NT2/D1 (cell line): ENCODE measurements around the gene LRRC4C.

Experiments used
- DNase-seq: peaks from one replicate; pipeline ENCODE4 v3.0.0-alpha.2; 2011; ENCODE audit warnings: low read depth, low spot score
- H3K27me3 ChIP-seq: 2 replicates; pipeline ENCODE4 v1.6.0; 2011; ENCODE audit warnings: mild to moderate bottlenecking; ENCODE audit not compliant: insufficient read length, insufficient read depth
- H3K36me3 ChIP-seq: 2 replicates; pipeline ENCODE4 v1.6.1; 2011; ENCODE audit warnings: mild to moderate bottlenecking, low read length, mixed read lengths; ENCODE audit not compliant: insufficient read depth, insufficient read length
- H3K4me1 ChIP-seq: 2 replicates; pipeline ENCODE4 v1.5.1; 2011; ENCODE audit not compliant: insufficient read depth, insufficient read length
- H3K4me3 ChIP-seq: 2 replicates; pipeline ENCODE4 v1.5.1; 2011; ENCODE audit warnings: low read depth; ENCODE audit not compliant: insufficient read length
- H3K9ac ChIP-seq: 2 replicates; pipeline ENCODE4 v1.6.0; 2011; ENCODE audit warnings: low read depth; ENCODE audit not compliant: insufficient read length
- H3K9me3 ChIP-seq: 2 replicates; pipeline ENCODE4 v1.5.1; 2011; ENCODE audit warnings: mild to moderate bottlenecking, low read length; ENCODE audit not compliant: insufficient read depth
- SUZ12 ChIP-seq: IDR thresholded peaks from 2 replicates; pipeline ENCODE4 v1.6.1; 2011; ENCODE audit not compliant: insufficient read length, insufficient read depth; ENCODE audit errors: extremely low read depth
- YY1 ChIP-seq: IDR thresholded peaks from 2 replicates; pipeline ENCODE4 v1.6.1; 2011; ENCODE audit not compliant: insufficient read length, insufficient read depth
- ZNF274 ChIP-seq: IDR thresholded peaks from 2 replicates; pipeline ENCODE4 v1.6.1; 2011; ENCODE audit warnings: mild to moderate bottlenecking, low read depth, low read length

The LRRC4C gene

DNA sequence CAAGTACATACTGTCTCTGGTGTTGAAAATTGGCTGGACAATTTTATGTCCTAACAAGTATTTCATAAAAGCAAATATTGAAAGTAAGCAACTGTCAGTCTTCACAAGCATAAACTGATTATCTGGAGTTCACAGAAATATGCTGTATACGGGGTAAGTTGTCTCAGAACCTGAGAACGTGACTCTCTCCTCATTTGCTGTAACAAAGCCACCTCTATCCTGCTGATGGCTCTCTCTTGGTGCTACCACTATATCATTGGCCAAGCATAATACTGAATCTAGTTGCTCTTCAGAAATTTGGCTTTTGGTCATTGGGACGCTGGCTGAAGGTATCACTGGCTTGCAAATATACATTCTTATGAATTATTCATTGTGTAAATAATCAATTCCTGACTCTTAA, 1078.0 kb downstream of the LRRC4C start:
- Histone ChIP-seq H3K9ac (no peak overlapping the region), H3K36me3 (no peaks in the 10 kb centered on the region), H3K4me1 (no peaks in the 10 kb centered on the region), H3K27me3 (no peaks in the 10 kb centered on the region), H3K4me3 (no peak overlapping the region), H3K9me3 (no peaks in the 10 kb centered on the region)
- TF ChIP-seq ZNF274, result no peak
- no peak for DNase-seq

- Histone ChIP-seq H3K9me3 (no peaks in the 10 kb centered on the region), H3K4me1 (no peaks in the 10 kb centered on the region), H3K9ac (no peak overlapping the region), H3K27me3 (no peaks in the 10 kb centered on the region), H3K4me3 (no peak overlapping the region), H3K36me3 (no peaks in the 10 kb centered on the region)
- DNase-seq, result no peak
- TF ChIP-seq YY1, result no peak
- TF ChIP-seq ZNF274, result no peak
These were observed 1078.6 kb downstream of the LRRC4C start for GRCh38 chr11:40380835-40381234.

DNA sequence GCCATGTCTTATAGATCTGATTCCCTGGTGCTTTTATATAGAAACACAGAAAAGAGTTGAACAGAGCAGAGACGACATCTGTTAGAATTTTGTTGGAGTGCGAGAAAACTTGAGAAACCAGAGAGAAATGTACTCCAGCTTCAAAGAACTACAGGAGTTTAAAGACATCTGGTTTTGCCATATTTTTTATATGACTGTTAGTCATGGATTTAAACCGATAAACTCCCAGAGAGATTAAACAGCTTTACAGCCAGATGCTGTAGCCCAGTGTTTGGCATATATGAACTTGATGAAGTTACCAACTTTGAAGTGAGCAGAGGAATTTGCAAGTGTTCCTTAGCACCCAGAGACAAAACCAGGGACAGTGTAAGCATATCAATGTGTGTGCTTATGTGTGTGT, 1083.1 kb downstream of the LRRC4C start:
- H3K9me3 ChIP-seq, result no peaks in the 10 kb centered on the region
- H3K36me3 ChIP-seq, result no peaks in the 10 kb centered on the region
- no peak for DNase-seq
- no peak for TF ChIP-seq YY1
- TF ChIP-seq SUZ12, result no peak
- no peak overlapping the region for H3K4me3 ChIP-seq
- H3K4me1 ChIP-seq, result no peaks in the 10 kb centered on the region
- no peaks in the 10 kb centered on the region for H3K27me3 ChIP-seq
- H3K9ac ChIP-seq, result no peak overlapping the region

GRCh38 chr11:40370821-40371616, 1088.4 kb downstream of the LRRC4C start:
- Histone ChIP-seq H3K4me3 (no peak overlapping the region), H3K4me1 (no peaks in the 10 kb centered on the region), H3K9ac (no peak overlapping the region), H3K9me3 (no peaks in the 10 kb centered on the region), H3K36me3 (no peaks in the 10 kb centered on the region), H3K27me3 (no peaks in the 10 kb centered on the region)
- no peak for TF ChIP-seq ZNF274
- no peak for TF ChIP-seq YY1
- TF ChIP-seq SUZ12, result no peak
- no peak for DNase-seq

- no peak for DNase-seq
- Histone ChIP-seq H3K9me3 (no peaks in the 10 kb centered on the region), H3K4me1 (no peaks in the 10 kb centered on the region), H3K36me3 (no peaks in the 10 kb centered on the region), H3K9ac (no peak overlapping the region), H3K27me3 (no peaks in the 10 kb centered on the region), H3K4me3 (no peak overlapping the region)
- TF ChIP-seq YY1, result no peak
These were observed 1099.2 kb downstream of the LRRC4C start for GRCh38 chr11:40360206-40360798.

DNA sequence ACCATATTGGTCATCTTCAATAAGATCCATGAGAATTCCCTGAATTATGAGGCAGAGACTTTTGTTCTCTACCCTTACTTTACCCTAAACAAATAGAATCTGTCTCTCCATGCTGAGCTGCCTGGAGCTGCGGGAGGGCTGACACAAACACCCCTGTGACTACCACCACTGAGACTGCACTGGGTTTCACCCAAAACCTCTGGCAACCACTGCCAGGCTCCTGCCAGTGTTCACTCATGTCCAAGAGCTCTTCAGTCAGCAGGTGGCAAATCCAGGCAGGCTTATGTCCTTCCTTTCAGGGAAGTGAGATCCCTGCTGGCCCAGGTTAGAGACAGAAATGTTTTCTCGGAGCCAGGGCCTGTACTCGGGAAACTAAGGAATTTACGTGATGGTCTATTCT, 1105.3 kb downstream of the LRRC4C start:
- H3K9ac ChIP-seq, result no peak overlapping the region
- no peak overlapping the region for H3K4me3 ChIP-seq
- DNase-seq, result no peak
- H3K36me3 ChIP-seq, result no peaks in the 10 kb centered on the region
- H3K4me1 ChIP-seq, result no peaks in the 10 kb centered on the region
- no peaks in the 10 kb centered on the region for H3K27me3 ChIP-seq
- TF ChIP-seq YY1, result no peak
- no peak for TF ChIP-seq SUZ12
- TF ChIP-seq ZNF274, result no peak
- no peaks in the 10 kb centered on the region for H3K9me3 ChIP-seq

DNA sequence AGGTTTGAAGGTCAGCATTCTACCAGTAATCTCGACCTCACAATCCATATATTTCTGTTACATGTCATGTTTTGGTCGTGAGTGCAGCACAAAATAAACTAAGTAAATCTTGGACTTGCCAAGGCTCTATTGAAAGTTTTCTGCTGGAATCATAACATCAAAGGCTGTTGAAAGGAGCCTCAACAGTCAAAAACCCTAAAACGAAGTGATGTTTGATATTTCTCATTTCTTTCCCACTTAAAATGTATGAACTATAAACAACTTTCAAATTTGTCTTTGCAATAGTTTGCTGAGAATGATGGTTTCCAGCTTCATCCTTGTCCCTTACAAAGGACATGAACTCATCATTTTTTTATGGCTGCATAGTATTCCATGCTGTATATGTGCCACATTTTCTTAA, 1118.5 kb downstream of the LRRC4C start:
- H3K4me3 ChIP-seq, result no peak overlapping the region
- H3K27me3 ChIP-seq, result no peaks in the 10 kb centered on the region
- H3K36me3 ChIP-seq, result no peaks in the 10 kb centered on the region
- H3K4me1 ChIP-seq, result no peaks in the 10 kb centered on the region
- TF ChIP-seq SUZ12, result no peak
- no peak for TF ChIP-seq ZNF274
- TF ChIP-seq YY1, result no peak
- no peak for DNase-seq
- no peak overlapping the region for H3K9ac ChIP-seq
- peaks cover 9% of the 10 kb centered on the region; the same call in 1 of the 2 replicates for H3K9me3 ChIP-seq
